ENCODE data around the gene MRC1.

Gene MRC1

GRCh38 chr10:17842641-17843040 is 33.5 kb downstream of the MRC1 start:
- DNase-seq (ENCODE audit: low read depth, low spot score) = no peak

- peak; percentile 50 for DNase-seq (ENCODE audit: low read depth, low spot score)
Measured at GRCh38 chr10:17847585-17848296, 38.6 kb downstream of the MRC1 start.

- DNase-seq (ENCODE audit: low read depth, low spot score) = no peak
Measured at GRCh38 chr10:17848646-17849045, 39.5 kb downstream of the MRC1 start.

- DNase-seq (ENCODE audit: low read depth, low spot score) = no peak
Measured at GRCh38 chr10:17850501-17850900, 41.4 kb downstream of the MRC1 start.

- no peak for DNase-seq (ENCODE audit: low read depth, low spot score)
Measured at GRCh38 chr10:17851611-17852010, 42.5 kb downstream of the MRC1 start.

- DNase-seq (ENCODE audit: low read depth, low spot score) = no peak
Measured at GRCh38 chr10:17854044-17854652, 45.0 kb downstream of the MRC1 start.

GRCh38 chr10:17857040-17857439 is 47.9 kb downstream of the MRC1 start:
- DNase-seq (ENCODE audit: low read depth, low spot score) = no peak

- no peak for DNase-seq (ENCODE audit: low read depth, low spot score)
Measured at GRCh38 chr10:17859492-17860156, 50.5 kb downstream of the MRC1 start.

- DNase-seq (ENCODE audit: low read depth, low spot score) = no peak
Measured at GRCh38 chr10:17861760-17862159, 52.6 kb downstream of the MRC1 start.

GRCh38 chr10:17865351-17865750 is 56.2 kb downstream of the MRC1 start:
- no peak for DNase-seq (ENCODE audit: low read depth, low spot score)

GRCh38 chr10:17866346-17866745 is 57.2 kb downstream of the MRC1 start:
- no peak for DNase-seq (ENCODE audit: low read depth, low spot score)

GRCh38 chr10:17867056-17867455 is 57.9 kb downstream of the MRC1 start:
- DNase-seq (ENCODE audit: low read depth, low spot score) = no peak

GRCh38 chr10:17871036-17871435 is 61.9 kb downstream of the MRC1 start:
- no peak for DNase-seq (ENCODE audit: low read depth, low spot score)

GRCh38 chr10:17872191-17873091 is 63.3 kb downstream of the MRC1 start:
- no peak for DNase-seq (ENCODE audit: low read depth, low spot score)

- no peak for DNase-seq (ENCODE audit: low read depth, low spot score)
Measured at GRCh38 chr10:17873946-17874345, 64.8 kb downstream of the MRC1 start.

GRCh38 chr10:17877121-17877520 is 68.0 kb downstream of the MRC1 start:
- DNase-seq (ENCODE audit: low read depth, low spot score) = no peak

- no peak for DNase-seq (ENCODE audit: low read depth, low spot score)
Measured at GRCh38 chr10:17878896-17879295, 69.7 kb downstream of the MRC1 start.

GRCh38 chr10:17880601-17881000 is 71.5 kb downstream of the MRC1 start:
- no peak for DNase-seq (ENCODE audit: low read depth, low spot score)

GRCh38 chr10:17882557-17882956 is 73.4 kb downstream of the MRC1 start:
- DNase-seq (ENCODE audit: low read depth, low spot score) = peak; percentile 61

GRCh38 chr10:17883621-17884020 is 74.5 kb downstream of the MRC1 start:
- no peak for DNase-seq (ENCODE audit: low read depth, low spot score)

GRCh38 chr10:17888189-17888588 is 79.0 kb downstream of the MRC1 start:
- DNase-seq (ENCODE audit: low read depth, low spot score) = no peak

GRCh38 chr10:17891435-17891834 is 82.3 kb downstream of the MRC1 start:
- no peak for DNase-seq (ENCODE audit: low read depth, low spot score)

Measured in astrocyte of the hippocampus (primary cell).